ENCODE measurements around the gene EIF2S3B.

- TF ChIP-seq GATA2 (IDR thresholded peaks at IDR 0.05; ENCODE audit: low read depth, low read length) (no peak), GATA3 (IDR thresholded peaks at IDR 0.05; ENCODE audit: low read depth, low read length) (no peak)
These were observed 39.4 kb upstream of the EIF2S3B start for GRCh38 chr12:10466311-10466710.
